GM23338 (cell line): ENCODE results near the gene OCA2. TPM values are rescaled to one million over a fixed set of nuclear protein-coding genes. Genes with fewer than 3 reads are reported as not detected.

Experiments
- ATAC-seq: fragments of 200-7000 bp; cut with Tn5 transposase; 3 replicates; pipeline ENCODE4 v1.9.1; 2020
- DNase-seq: peaks from one replicate; pipeline ENCODE4 v3.0.0-alpha.2; 2015; ENCODE audit warnings: low spot score
- H2AFZ ChIP-seq: fragments of 200-600 bp; sonication (generic); 2 replicates; pipeline ENCODE4 v1.8.0; 2016; ENCODE audit warnings: antibody characterized with exemption, mild to moderate bottlenecking, moderate library complexity
- H3F3A ChIP-seq: fragments of 200-600 bp; sonication (generic); replicated peaks from 2 replicates; pipeline ENCODE4 v1.8.0; 2017; ENCODE audit warnings: antibody characterized with exemption, mixed run types, low read depth
- H3K27ac ChIP-seq: fragments of 200-600 bp; sonication (generic); 2 replicates; pipeline ENCODE4 v1.6.1; 2016; ENCODE audit warnings: low read depth
- H3K27me3 ChIP-seq: fragments of 200-600 bp; sonication (generic); 2 replicates; pipeline ENCODE4 v1.8.0; 2016; ENCODE audit warnings: mild to moderate bottlenecking, mixed run types, moderate library complexity; ENCODE audit not compliant: insufficient read depth
- H3K36me3 ChIP-seq: fragments of 200-600 bp; sonication (generic); 2 replicates; pipeline ENCODE4 v1.8.0; 2016; ENCODE audit warnings: mild to moderate bottlenecking; ENCODE audit not compliant: insufficient read depth
- H3K4me1 ChIP-seq: fragments of 200-600 bp; sonication (generic); 2 replicates; pipeline ENCODE4 v1.8.0; 2016; ENCODE audit warnings: mild to moderate bottlenecking, moderate library complexity; ENCODE audit not compliant: insufficient read depth
- H3K4me2 ChIP-seq: fragments of 200-600 bp; sonication (generic); 2 replicates; pipeline ENCODE4 v1.7.1; 2017; ENCODE audit warnings: mixed run types
- H3K4me3 ChIP-seq: fragments of 200-600 bp; sonication (generic); 2 replicates; pipeline ENCODE4 v1.6.1; 2016; ENCODE audit warnings: mixed run types
- H3K79me2 ChIP-seq: fragments of 200-600 bp; sonication (generic); replicated peaks from 2 replicates; pipeline ENCODE4 v1.8.0; 2017; ENCODE audit warnings: mild to moderate bottlenecking; ENCODE audit not compliant: insufficient read depth
- H3K9me2 ChIP-seq: fragments of 200-600 bp; sonication (generic); 2 replicates; pipeline ENCODE4 v1.8.0; 2017; ENCODE audit not compliant: insufficient read depth
- H4K20me1 ChIP-seq: fragments of 200-600 bp; sonication (generic); replicated peaks from 2 replicates; pipeline ENCODE4 v1.8.0; 2017; ENCODE audit warnings: mild to moderate bottlenecking; ENCODE audit not compliant: insufficient read depth
- H3K27ac Mint-ChIP-seq: 2 replicates; pipeline ENCODE4 v1.8.0; 2020; ENCODE audit warnings: inconsistent platforms, mild to moderate bottlenecking, moderate library complexity, mixed read lengths
- H3K27me3 Mint-ChIP-seq: 3 replicates; pipeline ENCODE4 v1.8.0; 2022; ENCODE audit warnings: low read depth, mild to moderate bottlenecking, moderate library complexity, mixed read lengths, inconsistent platforms; ENCODE audit not compliant: insufficient read depth, poor library complexity
- H3K36me3 Mint-ChIP-seq: 3 replicates; pipeline ENCODE4 v1.8.0; 2021; ENCODE audit warnings: low read depth, mild to moderate bottlenecking, inconsistent platforms, moderate library complexity, mixed read lengths
- H3K4me1 Mint-ChIP-seq: 3 replicates; pipeline ENCODE4 v1.8.0; 2020; ENCODE audit warnings: mild to moderate bottlenecking, inconsistent platforms, mixed read lengths
- H3K4me3 Mint-ChIP-seq: 3 replicates; pipeline ENCODE4 v1.8.0; 2021; ENCODE audit warnings: moderate library complexity, mild to moderate bottlenecking, inconsistent platforms, mixed read lengths
- H3K9me3 Mint-ChIP-seq: 3 replicates; pipeline ENCODE4 v1.8.0; 2020; ENCODE audit warnings: moderate library complexity, mild to moderate bottlenecking, inconsistent platforms, mixed read lengths
- CREB1 ChIP-seq: fragments of 250-450 bp; sonication (Bioruptor Pico); IDR thresholded peaks from 2 replicates; pipeline ENCODE4 v1.5.0; 2020; ENCODE audit warnings: low read depth, mild to moderate bottlenecking, moderate library complexity
- CTCF ChIP-seq, 2 experiments: fragments of 200-600 bp in 1 of 2; sonication (generic) in 1 of 2; conservative IDR thresholded peaks; 2 replicates each; pipeline versions ENCODE4 v1.5.1 to v1.6.1; 2016 to 2017; ENCODE audit warnings: antibody characterized with exemption in 2 of 2, low read depth in 2 of 2, mild to moderate bottlenecking in 2 of 2, moderate library complexity in 1 of 2
- ETS1 ChIP-seq: IDR thresholded peaks from 2 replicates; pipeline ENCODE4 v1.6.1; 2016; ENCODE audit warnings: antibody characterized with exemption
- EZH2 ChIP-seq: fragments of 200-600 bp; sonication (generic); IDR thresholded peaks from one replicate; pipeline ENCODE4 v1.8.0; 2017; ENCODE audit warnings: antibody characterized with exemption, mild to moderate bottlenecking, low read depth; ENCODE audit not compliant: unreplicated experiment
- EZH2phosphoT487 ChIP-seq: fragments of 200-600 bp; sonication (generic); IDR thresholded peaks from one replicate; pipeline ENCODE4 v1.8.1; 2018; ENCODE audit warnings: antibody characterized with exemption; ENCODE audit not compliant: unreplicated experiment
- JUNB ChIP-seq: IDR thresholded peaks from one replicate; pipeline ENCODE4 v1.6.1; 2016; ENCODE audit warnings: antibody characterized with exemption; ENCODE audit not compliant: unreplicated experiment
- NANOG ChIP-seq: IDR thresholded peaks from 2 replicates; pipeline ENCODE4 v1.6.1; 2016; ENCODE audit warnings: antibody characterized with exemption, borderline replicate concordance
- POLR2AphosphoS5 ChIP-seq: IDR thresholded peaks from 2 replicates; pipeline ENCODE4 v1.6.1; 2016; ENCODE audit warnings: antibody characterized with exemption, low read depth
- REST ChIP-seq: IDR thresholded peaks from one replicate; pipeline ENCODE4 v1.6.1; 2018; ENCODE audit warnings: antibody characterized with exemption; ENCODE audit not compliant: unreplicated experiment
- STAT1 ChIP-seq: IDR thresholded peaks from one replicate; pipeline ENCODE4 v1.6.1; 2016; ENCODE audit warnings: antibody characterized with exemption; ENCODE audit not compliant: unreplicated experiment
- ZNF114 ChIP-seq: fragments of 250-450 bp; sonication (Bioruptor Pico); IDR thresholded peaks from 2 replicates; pipeline ENCODE4 v1.5.0; 2020; ENCODE audit warnings: mild to moderate bottlenecking, moderate library complexity
- ZNF331 ChIP-seq: fragments of 250-450 bp; sonication (Bioruptor Pico); IDR thresholded peaks from 2 replicates; pipeline ENCODE4 v1.5.0; 2020; ENCODE audit warnings: low read depth, mild to moderate bottlenecking, moderate library complexity
- polyA plus RNA-seq: library from polyadenylated mRNA; unstranded; fragments of >200 nt; fragmentation: Nextera tagmentation; extraction: Ambion mirVana; gene quantifications from 2 replicates; pipeline ENCODE4 v1.2.1, GENCODE V29; 2016
- total RNA-seq: library from RNA; depleted of rRNA; stranded (reverse); fragments of >200 nt; shearing (Covaris generic); gene quantifications from 2 replicates; pipeline ENCODE4 v1.2.3, GENCODE V29; 2014

The OCA2 gene
- total and polyA plus RNA-seq, 2 experiments from 2014 or later: 0.40 to 0.69 TPM

GRCh38 chr15:28047277-28047676 lies 51.8 kb downstream of the OCA2 start (continued):
- TF ChIP-seq ETS1: no peak
- TF ChIP-seq CTCF (conservative IDR thresholded peaks at IDR 0.05; ENCODE audit: low read depth in 2 of 2): no peak
- no peak for TF ChIP-seq ZNF114

- no peak overlapping the region for H3K4me3 ChIP-seq
- no peaks in the 10 kb centered on the region for H3K4me1 ChIP-seq
- no peak overlapping the region for H3K27ac ChIP-seq
- no peak for DNase-seq
- H4K20me1 ChIP-seq: no peaks in the 10 kb centered on the region; the same call in 1 of the 2 replicates
- no peak overlapping the region for H3K4me2 ChIP-seq
- no peaks in the 10 kb centered on the region for H3K9me2 ChIP-seq
- H2AFZ ChIP-seq: no peak overlapping the region
- no peaks in the 10 kb centered on the region for H3K36me3 Mint-ChIP-seq
- no peaks in the 10 kb centered on the region for H3K36me3 ChIP-seq
- no peaks in the 10 kb centered on the region for H3F3A ChIP-seq
- H3K4me3 Mint-ChIP-seq: no peak overlapping the region
- no peak for ATAC-seq
- no peaks in the 10 kb centered on the region for H3K27me3 Mint-ChIP-seq
- no peak overlapping the region for H3K27ac Mint-ChIP-seq
- no peaks in the 10 kb centered on the region for H3K4me1 Mint-ChIP-seq
- no peaks in the 10 kb centered on the region for H3K27me3 ChIP-seq
- peaks cover 9% of the 10 kb centered on the region; the same call in 2 of the 3 replicates for H3K9me3 Mint-ChIP-seq
- H3K79me2 ChIP-seq: no peaks in the 10 kb centered on the region
- TF ChIP-seq STAT1 (no peak), CTCF (conservative IDR thresholded peaks at IDR 0.05; ENCODE audit: low read depth in 2 of 2) (no peak), ETS1 (no peak), ZNF114 (no peak), NANOG (no peak), JUNB (no peak), ZNF331 (CRISPR knock-in tag) (no peak), POLR2AphosphoS5 (no peak), EZH2 (no peak), CREB1 (no peak), REST (no peak), EZH2phosphoT487 (no peak)
Measured at GRCh38 chr15:28044121-28044672, 54.9 kb downstream of the OCA2 start.
